HepG2 (cell line): ENCODE measurements around the gene CENPB. TPM values are rescaled to one million over a fixed set of nuclear protein-coding genes. Genes with fewer than 3 reads are reported as not detected.
A peak's percentile ranks its signal among the peaks of the same experiment; 100 is the strongest.

Experiments used
- AKAP8 ChIP-seq: sonication (generic); formaldehyde crosslinking; IDR thresholded peaks from 2 replicates; pipeline ENCODE4 v1.5.1; 2020; ENCODE audit warnings: mild to moderate bottlenecking, missing genetic modification reagents
- KAT7 ChIP-seq: IDR thresholded peaks from 2 replicates; pipeline ENCODE4 v1.6.1; 2018; ENCODE audit warnings: borderline replicate concordance, missing compliant biosample characterization
- KLF15 ChIP-seq: sonication (generic); formaldehyde crosslinking; IDR thresholded peaks from 2 replicates; pipeline ENCODE4 v1.8.1; 2023; ENCODE audit warnings: borderline replicate concordance, mild to moderate bottlenecking, inconsistent platforms, missing genetic modification reagents, mixed read lengths
- KLF16 ChIP-seq, 2 experiments: sonication (generic) in 1 of 2; formaldehyde crosslinking in 1 of 2; IDR thresholded peaks; 2 replicates each; pipeline versions ENCODE4 v1.6.1 to v1.8.0; 2016 to 2023; ENCODE audit warnings: missing genetic modification reagents in 2 of 2, missing compliant biosample characterization in 1 of 2
- MATR3 ChIP-seq: sonication (generic); formaldehyde crosslinking; IDR thresholded peaks from 2 replicates; pipeline ENCODE4 v1.4.0; 2020; ENCODE audit warnings: missing genetic modification reagents
- NR1H2 ChIP-seq: sonication (generic); formaldehyde crosslinking; IDR thresholded peaks from 2 replicates; pipeline ENCODE4 v1.8.1; 2022; ENCODE audit warnings: low read depth, missing genetic modification reagents, borderline replicate concordance
- NR3C1 ChIP-seq: sonication (generic); formaldehyde crosslinking; IDR thresholded peaks from 2 replicates; pipeline ENCODE4 v1.4.0; 2020; ENCODE audit warnings: missing genetic modification reagents
- SMAD3 ChIP-seq: sonication (generic); formaldehyde crosslinking; IDR thresholded peaks from 2 replicates; pipeline ENCODE4 v1.4.0; 2020; ENCODE audit warnings: missing genetic modification reagents
- SP1 ChIP-seq, 2 experiments: fragments of 450-650 bp in 1 of 2; sonication (generic) in 1 of 2; formaldehyde crosslinking in 1 of 2; IDR thresholded peaks; 2 replicates each; pipeline versions ENCODE4 v1.4.0 to v1.6.1; 2016 to 2020; ENCODE audit warnings: missing genetic modification reagents in 1 of 2
- THAP9 ChIP-seq: sonication (generic); formaldehyde crosslinking; IDR thresholded peaks from 2 replicates; pipeline ENCODE4; 2020; ENCODE audit warnings: missing genetic modification reagents, mild to moderate bottlenecking, borderline replicate concordance
- THRA ChIP-seq: sonication (generic); formaldehyde crosslinking; IDR thresholded peaks from 2 replicates; pipeline ENCODE4 v1.4.0; 2020; ENCODE audit warnings: missing genetic modification reagents, borderline replicate concordance
- ZNF12 ChIP-seq: sonication (generic); formaldehyde crosslinking; IDR thresholded peaks from 2 replicates; pipeline ENCODE4 v1.5.0; 2020; ENCODE audit warnings: missing genetic modification reagents
- ZNF143 ChIP-seq: sonication (generic); formaldehyde crosslinking; IDR thresholded peaks from 2 replicates; pipeline ENCODE4 v1.4.0; 2020; ENCODE audit warnings: missing genetic modification reagents
- ZNF24 ChIP-seq: fragments of 450-650 bp; IDR thresholded peaks from 2 replicates; pipeline ENCODE4 v1.6.1; 2017; ENCODE audit warnings: antibody characterized with exemption, mild to moderate bottlenecking
- ZNF276 ChIP-seq: sonication (generic); formaldehyde crosslinking; IDR thresholded peaks from 2 replicates; pipeline ENCODE4 v1.4.0; 2020; ENCODE audit warnings: mild to moderate bottlenecking, low read depth, missing genetic modification reagents
- ZNF891 ChIP-seq: sonication (generic); formaldehyde crosslinking; IDR thresholded peaks from 2 replicates; pipeline ENCODE4 v1.5.0; 2020; ENCODE audit warnings: mild to moderate bottlenecking, missing genetic modification reagents
- polyA plus RNA-seq, 8 experiments: library from polyadenylated mRNA; depleted of rRNA in 3 of 8; stranded (reverse) in 7 of 8; unstranded in 1 of 8; fragments of >200 nt; fragmentation: Illumina TruSeq in 4 of 8; extraction: Trizol in 4 of 8; gene quantifications; 2 replicates each; pipeline versions ENCODE4 v1.2.1 to v1.2.3, GENCODE V29; 2011 to 2016; ENCODE audit warnings: low read depth in 4 of 8, missing spikeins in 1 of 8, mixed read lengths in 1 of 8; ENCODE audit not compliant: insufficient read depth in 1 of 8
- total RNA-seq, 5 experiments: library from RNA; depleted of rRNA; stranded (reverse); fragments of >200 nt; fragmentation: Illumina TruSeq; extraction: Trizol; gene quantifications; 2 replicates each; pipeline ENCODE4 v1.2.3, GENCODE V29; 2016; ENCODE audit warnings: low read depth in 1 of 5
- TF ChIP-seq, protein P1 (sequence below): sonication (generic); formaldehyde crosslinking; IDR thresholded peaks from 2 replicates; pipeline ENCODE4 v1.8.0; 2022; ENCODE audit warnings: missing genetic modification reagents, mild to moderate bottlenecking, inconsistent platforms, borderline replicate concordance
- TF ChIP-seq, protein P2 (sequence below): sonication (generic); formaldehyde crosslinking; IDR thresholded peaks from 2 replicates; pipeline ENCODE4 v1.4.0; 2020; ENCODE audit warnings: mild to moderate bottlenecking, missing genetic modification reagents

CENPB gene
- total and polyA plus RNA-seq, 2 of the 13 experiments (the other 11 are each of a cell fraction or from before 2014, with no cell fraction given), result 10.4 to 54.5 TPM

DNA sequence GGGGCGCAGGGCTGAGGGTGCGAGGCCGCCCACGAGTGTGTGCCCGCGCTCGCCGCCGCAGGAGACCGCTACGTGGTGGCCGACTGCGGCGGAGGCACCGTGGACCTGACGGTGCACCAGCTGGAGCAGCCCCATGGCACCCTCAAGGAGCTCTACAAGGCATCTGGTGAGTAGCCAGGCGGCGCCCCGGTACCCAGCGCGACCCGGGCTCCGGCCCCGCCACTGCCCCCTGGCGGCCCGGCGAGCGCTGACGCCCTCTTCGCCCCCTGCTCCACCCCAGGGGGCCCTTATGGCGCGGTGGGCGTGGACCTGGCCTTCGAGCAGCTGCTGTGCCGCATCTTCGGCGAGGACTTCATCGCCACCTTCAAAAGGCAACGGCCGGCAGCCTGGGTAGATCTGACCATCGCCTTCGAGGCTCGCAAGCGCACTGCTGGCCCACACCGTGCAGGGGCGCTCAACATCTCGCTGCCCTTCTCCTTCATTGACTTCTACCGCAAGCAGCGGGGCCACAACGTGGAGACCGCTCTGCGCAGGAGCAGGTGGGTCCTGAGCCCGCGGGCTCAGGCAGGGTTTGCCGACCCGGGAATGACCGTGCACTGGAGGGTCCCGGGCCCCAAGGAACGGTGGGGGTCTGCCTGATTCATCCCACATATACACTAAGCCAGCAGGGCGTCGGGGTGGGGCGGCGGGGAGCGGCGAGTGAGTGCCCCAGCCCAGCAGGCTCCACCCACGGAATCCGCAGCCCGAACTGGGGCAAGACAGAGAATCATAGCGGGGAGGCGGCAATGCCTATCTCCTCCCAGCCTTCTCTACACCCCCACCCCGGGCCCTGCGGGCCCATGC, 36.6 kb downstream of the CENPB start (continued):
- TF ChIP-seq ZNF143 (peak; percentile 67), ZNF12 (CRISPR knock-in tag) (no peak), THAP9 (CRISPR knock-in tag) (peak; percentile 69), ZNF276 (no peak), ZNF891 (CRISPR knock-in tag) (peak; percentile 80), KAT7 (CRISPR knock-in tag) (peak; percentile 50; the same call in 1 of the 2 replicates), THRA (CRISPR knock-in tag) (peak; percentile 68; the same call in 1 of the 2 replicates), NR3C1 (CRISPR knock-in tag) (no peak), AKAP8 (CRISPR knock-in tag) (peak; percentile 95; the same call in 1 of the 2 replicates), SP1 (IDR thresholded peaks at IDR 0.05) (no peak), SP1 (CRISPR knock-in tag; IDR thresholded peaks at IDR 0.05) (peak; percentile 86), ZNF24 (no peak), KLF16 (CRISPR knock-in tag; IDR thresholded peaks at IDR 0.05) (peak; percentile 58 to 71; a peak in 1 of 4 replicates), MATR3 (CRISPR knock-in tag) (no peak), KLF15 (no peak; the same call in 1 of the 2 replicates), NR1H2 (0 out of 2 replicates have a peak, but pooled peaks have one; percentile 46), SMAD3 (no peak)
- TF ChIP-seq, protein P1, sequence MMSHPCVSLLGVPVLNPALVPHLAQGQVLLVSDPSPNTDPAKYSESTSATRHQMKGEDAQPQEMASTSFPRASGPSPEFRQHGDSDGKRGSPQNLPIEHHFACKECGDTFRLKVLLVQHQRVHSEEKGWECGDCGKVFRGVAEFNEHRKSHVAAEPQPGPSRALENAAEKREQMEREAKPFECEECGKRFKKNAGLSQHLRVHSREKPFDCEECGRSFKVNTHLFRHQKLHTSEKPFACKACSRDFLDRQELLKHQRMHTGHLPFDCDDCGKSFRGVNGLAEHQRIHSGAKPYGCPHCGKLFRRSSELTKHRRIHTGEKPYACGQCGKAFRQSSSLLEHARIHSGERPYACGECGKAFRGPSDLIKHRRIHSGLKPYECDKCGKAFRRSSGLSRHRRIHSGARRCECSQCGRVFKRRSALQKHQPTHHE, result no peak
- TF ChIP-seq, protein P2, sequence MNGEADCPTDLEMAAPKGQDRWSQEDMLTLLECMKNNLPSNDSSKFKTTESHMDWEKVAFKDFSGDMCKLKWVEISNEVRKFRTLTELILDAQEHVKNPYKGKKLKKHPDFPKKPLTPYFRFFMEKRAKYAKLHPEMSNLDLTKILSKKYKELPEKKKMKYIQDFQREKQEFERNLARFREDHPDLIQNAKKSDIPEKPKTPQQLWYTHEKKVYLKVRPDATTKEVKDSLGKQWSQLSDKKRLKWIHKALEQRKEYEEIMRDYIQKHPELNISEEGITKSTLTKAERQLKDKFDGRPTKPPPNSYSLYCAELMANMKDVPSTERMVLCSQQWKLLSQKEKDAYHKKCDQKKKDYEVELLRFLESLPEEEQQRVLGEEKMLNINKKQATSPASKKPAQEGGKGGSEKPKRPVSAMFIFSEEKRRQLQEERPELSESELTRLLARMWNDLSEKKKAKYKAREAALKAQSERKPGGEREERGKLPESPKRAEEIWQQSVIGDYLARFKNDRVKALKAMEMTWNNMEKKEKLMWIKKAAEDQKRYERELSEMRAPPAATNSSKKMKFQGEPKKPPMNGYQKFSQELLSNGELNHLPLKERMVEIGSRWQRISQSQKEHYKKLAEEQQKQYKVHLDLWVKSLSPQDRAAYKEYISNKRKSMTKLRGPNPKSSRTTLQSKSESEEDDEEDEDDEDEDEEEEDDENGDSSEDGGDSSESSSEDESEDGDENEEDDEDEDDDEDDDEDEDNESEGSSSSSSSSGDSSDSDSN (CRISPR knock-in tag), result peak; percentile 34
